HG02885 (cell line): ENCODE results near the gene GAPVD1.
A peak's percentile ranks its signal among the peaks of the same experiment; 100 is the strongest.
"Not testable (repeated sequence)": the region's sequence is repeated elsewhere in the genome, so short reads cannot be mapped to it uniquely, and the experiment has no call there.

ENCODE experiments used
- ATAC-seq: cut with Tn5 transposase; IDR thresholded peaks from one replicate; pipeline ENCODE4 v1.9.1; 2021; ENCODE audit warnings: mild to moderate bottlenecking; ENCODE audit not compliant: unreplicated experiment, poor library complexity

Gene GAPVD1, protein sequence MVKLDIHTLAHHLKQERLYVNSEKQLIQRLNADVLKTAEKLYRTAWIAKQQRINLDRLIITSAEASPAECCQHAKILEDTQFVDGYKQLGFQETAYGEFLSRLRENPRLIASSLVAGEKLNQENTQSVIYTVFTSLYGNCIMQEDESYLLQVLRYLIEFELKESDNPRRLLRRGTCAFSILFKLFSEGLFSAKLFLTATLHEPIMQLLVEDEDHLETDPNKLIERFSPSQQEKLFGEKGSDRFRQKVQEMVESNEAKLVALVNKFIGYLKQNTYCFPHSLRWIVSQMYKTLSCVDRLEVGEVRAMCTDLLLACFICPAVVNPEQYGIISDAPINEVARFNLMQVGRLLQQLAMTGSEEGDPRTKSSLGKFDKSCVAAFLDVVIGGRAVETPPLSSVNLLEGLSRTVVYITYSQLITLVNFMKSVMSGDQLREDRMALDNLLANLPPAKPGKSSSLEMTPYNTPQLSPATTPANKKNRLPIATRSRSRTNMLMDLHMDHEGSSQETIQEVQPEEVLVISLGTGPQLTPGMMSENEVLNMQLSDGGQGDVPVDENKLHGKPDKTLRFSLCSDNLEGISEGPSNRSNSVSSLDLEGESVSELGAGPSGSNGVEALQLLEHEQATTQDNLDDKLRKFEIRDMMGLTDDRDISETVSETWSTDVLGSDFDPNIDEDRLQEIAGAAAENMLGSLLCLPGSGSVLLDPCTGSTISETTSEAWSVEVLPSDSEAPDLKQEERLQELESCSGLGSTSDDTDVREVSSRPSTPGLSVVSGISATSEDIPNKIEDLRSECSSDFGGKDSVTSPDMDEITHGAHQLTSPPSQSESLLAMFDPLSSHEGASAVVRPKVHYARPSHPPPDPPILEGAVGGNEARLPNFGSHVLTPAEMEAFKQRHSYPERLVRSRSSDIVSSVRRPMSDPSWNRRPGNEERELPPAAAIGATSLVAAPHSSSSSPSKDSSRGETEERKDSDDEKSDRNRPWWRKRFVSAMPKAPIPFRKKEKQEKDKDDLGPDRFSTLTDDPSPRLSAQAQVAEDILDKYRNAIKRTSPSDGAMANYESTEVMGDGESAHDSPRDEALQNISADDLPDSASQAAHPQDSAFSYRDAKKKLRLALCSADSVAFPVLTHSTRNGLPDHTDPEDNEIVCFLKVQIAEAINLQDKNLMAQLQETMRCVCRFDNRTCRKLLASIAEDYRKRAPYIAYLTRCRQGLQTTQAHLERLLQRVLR (N-terminal part only)

DNA sequence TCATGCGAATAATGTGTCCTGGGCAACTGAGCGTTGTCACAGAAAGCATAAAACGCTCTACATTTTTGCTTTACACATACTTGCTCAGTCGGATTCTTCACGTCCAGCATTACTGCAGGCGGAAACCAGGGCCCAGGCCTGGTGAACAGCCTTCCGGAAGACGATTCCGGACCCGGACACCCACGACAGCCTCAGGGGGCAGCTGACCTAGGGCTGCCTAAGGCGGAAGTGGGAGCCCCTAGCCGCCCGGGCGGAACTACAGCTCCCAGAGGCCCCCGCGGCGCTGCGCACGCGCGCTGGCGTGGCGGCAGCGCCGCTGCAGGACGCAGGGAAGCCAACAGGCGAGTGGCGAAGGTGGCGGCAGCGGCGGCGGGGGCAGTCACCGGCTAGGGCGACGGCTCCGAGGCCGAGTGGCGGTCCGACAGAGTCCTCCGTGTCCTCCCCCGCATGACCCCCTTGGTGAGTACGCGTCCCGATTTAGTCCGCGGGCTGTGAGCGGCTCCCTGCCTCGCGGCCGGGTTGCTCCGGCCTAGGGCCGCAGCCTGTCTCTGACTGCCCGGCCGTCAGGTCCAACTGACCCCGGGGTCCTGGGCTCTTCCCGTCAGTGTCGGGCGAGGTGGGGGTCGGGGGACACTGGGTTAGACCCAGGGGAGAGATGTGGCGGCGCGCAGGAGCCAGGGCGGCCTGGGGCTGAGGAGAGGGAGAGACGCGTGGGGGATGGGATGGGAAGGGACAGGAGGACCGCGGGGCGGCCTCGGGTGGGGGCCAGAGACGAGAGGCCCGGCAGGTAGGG is at the start of gene GAPVD1:
Gene GAPVD1 (plus strand): TSS at position 326 of the 793 bp plus-strand sequence. CDS start 37,096 bp downstream, outside the sequence.
- peak; percentile 94 for ATAC-seq

DNA sequence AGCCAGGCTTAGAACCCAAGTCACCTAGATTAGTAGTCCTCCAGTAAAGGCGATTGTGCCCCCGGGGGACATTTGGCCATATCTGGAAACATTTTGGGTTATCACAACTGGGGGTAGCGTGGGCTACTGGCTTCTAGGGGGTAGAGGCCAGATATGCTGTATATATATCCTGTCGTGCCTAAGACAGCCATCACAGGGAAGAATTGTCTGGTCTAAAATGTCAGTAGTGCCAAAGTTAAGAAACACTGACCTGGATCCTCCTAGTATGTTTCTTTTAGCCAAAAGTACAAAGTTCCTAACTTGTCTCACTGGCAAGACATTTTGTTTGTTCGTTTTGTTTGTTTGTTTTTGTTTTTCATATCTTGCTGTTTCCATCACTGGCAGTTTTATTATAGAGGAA is 47.4 kb upstream of the GAPVD1 start:
- ATAC-seq: no peak

DNA sequence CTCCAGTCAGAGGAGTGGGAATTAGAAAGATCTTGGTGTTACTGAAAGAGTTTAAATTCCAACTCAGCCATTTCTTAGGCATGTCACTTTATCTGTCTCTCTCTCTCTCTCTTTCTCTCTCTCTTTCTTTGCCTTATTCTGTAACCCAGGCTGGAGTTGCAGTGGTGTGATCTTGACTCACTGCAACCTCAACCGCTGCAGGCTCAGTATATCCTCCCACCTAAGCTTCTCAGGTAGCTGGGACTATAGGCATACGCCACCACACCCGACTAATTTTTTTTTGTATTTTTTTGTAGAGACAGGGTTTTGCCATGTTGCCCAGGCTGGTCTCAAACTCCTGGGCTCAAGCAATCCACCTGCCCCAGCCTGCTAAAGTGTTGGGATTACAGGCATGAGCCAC is 43.0 kb upstream of the GAPVD1 start:
- ATAC-seq: no peak

DNA sequence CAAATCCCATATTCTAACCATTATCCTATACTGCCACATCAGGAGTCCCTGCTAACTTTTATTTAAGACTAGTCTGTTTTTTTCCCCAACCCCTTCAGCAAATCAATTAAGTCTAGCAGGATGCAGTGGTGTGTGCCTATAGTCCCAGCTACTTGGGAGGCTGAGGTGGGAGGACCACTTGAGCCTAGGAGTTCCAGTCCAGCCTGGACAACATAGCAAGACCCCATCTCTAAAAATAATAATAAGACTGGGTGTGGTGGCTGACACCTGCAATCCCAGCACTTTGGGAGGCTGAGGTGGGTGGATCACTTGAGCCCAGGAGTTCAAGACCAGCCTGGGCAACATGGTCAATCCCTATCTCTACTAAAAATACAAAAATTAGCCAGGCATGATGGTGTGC is 36.8 kb upstream of the GAPVD1 start:
- ATAC-seq: not testable (repeated sequence)

DNA sequence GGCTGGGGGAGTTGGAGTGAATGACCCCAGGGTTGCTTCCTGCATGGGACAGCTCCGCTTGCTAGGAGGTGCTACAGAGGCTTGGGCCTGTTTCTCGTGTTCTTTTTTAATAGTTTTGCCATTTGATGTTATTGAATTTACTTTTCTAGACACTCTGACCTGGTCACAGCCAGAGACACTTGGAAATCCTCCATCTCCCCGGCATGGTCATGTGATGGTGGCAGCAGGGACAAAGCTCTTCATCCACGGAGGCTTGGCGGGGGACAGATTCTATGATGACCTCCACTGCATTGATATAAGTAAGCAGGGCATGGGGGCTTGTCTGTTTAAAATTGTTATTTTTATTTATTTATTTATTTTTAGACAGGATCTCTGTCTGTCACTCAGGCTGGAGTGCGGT is 33.9 kb upstream of the GAPVD1 start:
- no peak for ATAC-seq

DNA sequence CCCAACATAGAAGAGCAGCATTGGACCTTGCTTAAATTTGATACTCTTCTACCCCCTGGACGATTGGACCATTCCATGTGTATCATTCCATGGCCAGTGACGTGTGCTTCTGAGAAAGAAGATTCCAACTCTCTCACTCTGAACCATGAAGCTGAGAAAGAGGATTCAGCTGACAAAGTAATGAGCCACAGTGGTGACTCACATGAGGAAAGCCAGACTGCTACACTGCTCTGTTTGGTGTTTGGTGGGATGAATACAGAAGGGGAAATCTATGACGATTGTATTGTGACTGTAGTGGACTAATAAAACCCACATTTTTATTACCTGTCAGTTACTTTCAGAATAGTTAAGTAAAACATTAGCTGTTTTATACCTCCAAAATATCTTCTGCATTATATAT is 27.9 kb upstream of the GAPVD1 start:
- ATAC-seq: no peak

DNA sequence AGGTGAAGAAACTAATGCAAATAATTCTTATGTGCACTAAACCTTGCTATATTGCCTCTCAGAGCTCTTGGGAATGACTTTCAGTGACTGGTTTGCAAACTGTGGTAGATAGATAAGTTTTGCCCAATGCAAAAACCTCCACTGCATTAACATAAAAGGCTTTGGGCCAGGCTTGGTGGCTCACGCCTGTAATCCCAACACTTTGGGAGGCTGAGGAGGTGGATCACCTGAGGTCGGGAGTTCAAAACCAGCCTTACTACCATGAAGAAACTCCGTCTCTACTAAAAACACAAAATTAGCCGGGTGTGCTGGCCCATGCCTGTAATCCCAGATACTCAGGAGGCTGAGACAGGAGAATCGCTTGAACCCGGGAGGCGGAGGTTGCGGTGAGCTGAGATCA is 27.5 kb upstream of the GAPVD1 start:
- ATAC-seq: not testable (repeated sequence)

DNA sequence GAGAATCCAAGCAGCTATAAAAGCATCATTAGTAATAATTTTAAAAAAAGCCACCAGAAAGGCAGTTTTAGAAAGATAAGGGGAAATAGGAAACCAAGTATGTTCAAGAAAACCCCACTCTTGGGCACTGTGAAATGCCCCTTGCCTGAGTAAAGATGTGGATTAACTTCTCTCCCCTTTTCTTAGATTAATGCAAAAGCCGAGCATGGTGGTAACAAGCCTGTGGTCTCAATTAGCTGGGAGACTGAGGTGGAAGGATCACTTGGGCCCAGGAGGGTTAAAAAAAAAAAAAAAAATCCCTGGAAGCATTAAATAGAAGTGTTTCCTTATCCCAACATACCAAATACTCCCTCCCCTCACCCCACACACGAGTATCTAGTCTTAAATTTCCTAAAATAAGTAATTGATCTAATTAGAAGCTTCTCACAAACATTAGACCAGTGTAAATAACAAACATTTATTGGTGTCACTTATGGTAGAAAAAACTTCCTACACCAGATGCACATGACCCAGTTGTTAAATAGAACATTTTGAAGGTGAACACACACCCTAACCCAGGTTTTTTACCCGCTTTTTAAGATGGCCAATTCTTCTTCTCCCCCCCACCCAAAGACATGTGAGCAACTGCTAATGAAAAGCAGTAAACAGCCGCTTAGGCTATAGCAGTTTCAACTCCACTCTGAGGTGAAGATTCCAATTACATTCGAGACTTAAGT is 25.7 kb upstream of the GAPVD1 start:
- ATAC-seq: no peak

DNA sequence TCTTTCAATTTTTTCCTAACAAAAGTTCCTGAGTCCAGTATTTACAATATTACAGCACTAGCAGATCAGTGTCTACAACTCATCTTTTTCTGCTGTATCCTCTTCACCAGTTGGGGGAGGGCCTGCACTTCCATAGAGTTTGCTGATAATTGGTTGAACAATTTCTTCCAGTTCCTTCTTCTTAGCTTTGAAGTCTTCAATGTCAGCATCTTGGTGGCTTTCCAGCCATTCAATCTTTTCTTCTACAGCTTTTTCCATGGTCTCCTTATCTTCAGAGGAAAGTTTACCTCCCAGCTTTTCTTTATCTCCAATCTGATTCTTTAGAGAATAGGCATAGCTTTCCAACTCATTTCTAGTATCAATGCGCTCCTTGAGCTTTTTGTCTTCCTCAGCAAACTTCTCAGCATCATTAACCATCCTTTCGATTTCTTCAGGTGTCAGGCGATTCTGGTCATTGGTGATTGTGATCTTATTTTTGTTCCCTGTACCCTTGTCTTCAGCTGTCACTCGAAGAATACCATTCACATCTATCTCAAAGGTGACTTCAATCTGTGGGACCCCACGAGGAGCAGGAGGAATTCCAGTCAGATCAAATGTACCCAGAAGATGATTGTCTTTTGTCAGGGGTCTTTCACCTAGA is 25.0 kb upstream of the GAPVD1 start:
- ATAC-seq: not testable (repeated sequence)

DNA sequence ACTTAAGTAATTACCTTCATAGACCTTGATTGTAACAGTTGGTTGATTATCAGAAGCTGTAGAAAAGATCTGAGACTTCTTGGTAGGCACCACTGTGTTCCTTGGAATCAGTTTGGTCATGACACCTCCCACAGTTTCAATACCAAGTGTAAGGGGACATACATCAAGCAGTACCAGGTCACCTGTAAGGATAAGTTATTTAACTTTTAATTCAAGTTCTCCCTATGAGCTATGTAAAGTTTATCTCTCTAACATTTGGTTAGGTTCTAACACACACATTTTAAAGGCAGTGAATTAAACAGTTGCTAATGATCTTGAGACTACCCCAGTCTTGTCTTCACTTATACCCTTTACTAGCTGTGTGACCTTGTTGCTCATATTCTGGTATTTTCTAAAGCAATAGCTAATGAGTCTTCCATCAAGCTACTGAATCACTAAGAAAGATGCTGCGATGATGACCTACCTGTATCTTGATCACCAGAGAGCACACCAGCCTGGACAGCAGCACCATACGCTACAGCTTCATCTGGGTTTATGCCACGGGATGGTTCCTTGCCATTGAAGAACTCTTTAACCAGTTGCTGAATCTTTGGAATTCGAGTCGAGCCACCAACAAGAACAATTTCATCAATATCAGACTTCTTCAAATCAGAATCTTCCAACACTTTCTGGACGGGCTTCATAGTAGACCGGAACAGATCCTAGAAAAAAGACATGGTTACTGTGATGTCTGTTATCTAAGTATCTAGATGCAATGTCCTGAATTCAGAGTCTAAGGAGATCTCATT is 23.3 kb upstream of the GAPVD1 start:
- ATAC-seq: no peak

DNA sequence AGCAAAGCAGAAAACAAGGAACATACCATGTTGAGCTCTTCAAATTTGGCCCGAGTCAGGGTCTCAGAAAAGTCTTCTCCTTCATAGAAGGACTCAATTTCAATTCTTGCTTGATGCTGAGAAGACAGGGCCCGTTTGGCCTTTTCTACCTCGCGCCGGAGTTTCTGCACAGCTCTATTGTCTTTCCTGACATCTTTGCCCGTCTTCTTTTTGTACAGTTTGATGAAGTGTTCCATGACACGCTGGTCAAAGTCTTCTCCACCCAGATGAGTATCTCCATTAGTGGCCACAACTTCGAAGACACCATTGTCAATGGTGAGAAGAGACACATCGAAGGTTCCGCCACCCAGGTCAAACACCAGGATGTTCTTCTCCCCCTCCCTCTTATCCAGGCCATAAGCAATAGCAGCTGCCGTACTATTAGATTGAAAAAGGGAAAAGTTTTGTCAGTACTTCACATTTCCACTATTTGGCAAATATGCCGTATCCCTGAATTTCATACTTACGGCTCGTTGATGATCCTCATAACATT is 22.6 kb upstream of the GAPVD1 start:
- ATAC-seq: no peak

DNA sequence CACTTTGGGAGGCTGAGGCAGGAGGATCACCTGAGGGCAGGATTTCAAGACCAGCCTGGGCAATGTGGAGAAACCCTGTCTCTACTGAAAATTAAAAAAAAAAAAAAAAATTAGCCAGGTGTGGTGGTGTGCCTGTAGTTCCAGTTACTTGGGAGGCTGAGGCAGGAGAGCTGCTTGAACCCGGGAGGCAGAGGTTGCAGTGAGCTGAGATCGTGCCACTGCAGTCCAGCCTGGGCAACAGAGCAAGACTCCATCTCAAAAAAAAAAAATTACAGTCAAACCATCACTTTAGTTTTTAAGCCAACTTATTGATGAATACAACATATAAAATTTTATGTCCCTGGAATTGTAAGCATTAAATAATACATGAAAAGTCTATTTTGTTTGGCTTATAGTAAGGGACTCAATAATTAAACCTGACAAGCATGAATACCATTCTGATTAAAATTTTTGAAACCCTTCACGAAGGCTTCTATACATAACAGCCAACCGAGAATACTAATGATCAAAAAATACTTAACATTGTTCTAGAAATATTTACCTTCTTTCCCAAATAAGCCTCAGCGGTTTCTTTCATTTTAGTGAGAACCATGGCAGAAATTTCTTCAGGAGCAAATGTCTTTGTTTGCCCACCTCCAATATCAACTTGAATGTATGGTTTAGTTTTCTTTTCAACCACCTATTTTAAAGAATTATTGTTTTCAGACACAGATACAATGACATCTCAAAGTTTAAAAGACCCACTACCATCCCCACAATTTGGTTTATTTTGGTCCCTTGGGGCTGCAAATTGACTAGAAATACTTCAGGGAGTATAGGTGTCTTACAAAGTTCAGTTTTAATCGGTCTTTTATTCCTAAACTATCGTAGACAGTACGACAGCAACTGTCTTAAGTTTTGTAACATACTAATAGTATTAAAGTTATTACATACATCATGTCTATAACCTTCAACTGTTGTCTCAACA is 21.7 kb upstream of the GAPVD1 start:
- no peak for ATAC-seq

DNA sequence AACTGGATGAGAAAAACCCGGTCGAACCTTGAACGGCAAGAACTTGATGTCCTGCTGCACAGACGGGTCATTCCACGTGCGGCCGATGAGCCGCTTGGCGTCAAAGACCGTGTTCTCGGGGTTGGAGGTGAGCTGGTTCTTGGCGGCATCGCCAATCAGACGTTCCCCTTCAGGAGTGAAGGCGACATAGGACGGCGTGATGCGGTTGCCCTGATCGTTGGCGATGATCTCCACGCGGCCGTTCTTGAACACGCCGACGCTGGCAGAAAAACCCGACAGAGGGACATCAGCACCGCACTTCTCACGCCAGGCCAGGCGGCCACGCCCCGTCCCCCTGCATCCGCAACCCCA is 21.0 kb upstream of the GAPVD1 start:
- ATAC-seq: peak; percentile 1

DNA sequence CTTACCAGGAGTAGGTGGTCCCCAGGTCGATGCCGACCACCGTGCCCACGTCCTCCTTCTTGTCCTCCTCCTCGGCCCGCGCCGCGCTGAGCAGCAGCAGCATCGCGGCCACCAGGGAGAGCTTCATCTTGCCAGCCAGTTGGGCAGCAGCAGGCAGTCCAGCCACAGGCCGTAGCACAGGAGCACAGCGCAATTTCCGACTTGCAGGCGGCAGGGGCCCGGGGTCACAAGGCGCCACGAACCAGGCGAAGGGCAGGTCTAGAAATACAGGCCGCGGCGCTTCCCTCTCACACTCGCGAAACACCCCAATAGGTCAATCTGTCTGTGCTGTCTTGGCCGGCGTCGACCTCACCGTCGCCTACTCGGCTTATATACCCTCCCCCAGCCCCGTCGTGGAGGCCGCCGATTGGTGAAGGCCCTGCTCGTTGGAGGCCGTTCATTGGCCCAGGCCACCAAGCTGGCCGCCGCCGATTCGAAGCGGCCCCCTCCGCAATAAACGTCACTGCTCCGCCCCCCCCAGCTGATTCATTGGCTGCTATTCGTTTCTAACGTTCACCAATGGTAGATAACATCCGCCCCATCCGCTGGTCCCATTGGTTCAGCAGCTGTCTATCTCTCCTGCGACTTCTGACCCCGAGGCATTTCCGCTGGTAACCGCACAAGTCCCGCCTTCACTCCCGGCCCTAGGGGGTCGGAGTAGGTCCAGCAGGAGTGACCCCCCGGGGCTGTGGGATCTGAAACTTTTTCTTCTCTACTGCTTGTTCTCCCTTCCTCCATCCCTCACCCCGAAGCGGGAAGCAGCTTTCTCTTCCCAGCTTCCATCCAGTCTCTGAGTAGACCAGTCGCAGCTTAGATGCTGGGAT is 20.4 kb upstream of the GAPVD1 start, which contains the start of gene HSPA5:
Gene HSPA5 (minus strand): TSS at position 344 of the 863 bp plus-strand sequence. CDS start 217 bp downstream, at position 127.
- peak; percentile 94 for ATAC-seq

DNA sequence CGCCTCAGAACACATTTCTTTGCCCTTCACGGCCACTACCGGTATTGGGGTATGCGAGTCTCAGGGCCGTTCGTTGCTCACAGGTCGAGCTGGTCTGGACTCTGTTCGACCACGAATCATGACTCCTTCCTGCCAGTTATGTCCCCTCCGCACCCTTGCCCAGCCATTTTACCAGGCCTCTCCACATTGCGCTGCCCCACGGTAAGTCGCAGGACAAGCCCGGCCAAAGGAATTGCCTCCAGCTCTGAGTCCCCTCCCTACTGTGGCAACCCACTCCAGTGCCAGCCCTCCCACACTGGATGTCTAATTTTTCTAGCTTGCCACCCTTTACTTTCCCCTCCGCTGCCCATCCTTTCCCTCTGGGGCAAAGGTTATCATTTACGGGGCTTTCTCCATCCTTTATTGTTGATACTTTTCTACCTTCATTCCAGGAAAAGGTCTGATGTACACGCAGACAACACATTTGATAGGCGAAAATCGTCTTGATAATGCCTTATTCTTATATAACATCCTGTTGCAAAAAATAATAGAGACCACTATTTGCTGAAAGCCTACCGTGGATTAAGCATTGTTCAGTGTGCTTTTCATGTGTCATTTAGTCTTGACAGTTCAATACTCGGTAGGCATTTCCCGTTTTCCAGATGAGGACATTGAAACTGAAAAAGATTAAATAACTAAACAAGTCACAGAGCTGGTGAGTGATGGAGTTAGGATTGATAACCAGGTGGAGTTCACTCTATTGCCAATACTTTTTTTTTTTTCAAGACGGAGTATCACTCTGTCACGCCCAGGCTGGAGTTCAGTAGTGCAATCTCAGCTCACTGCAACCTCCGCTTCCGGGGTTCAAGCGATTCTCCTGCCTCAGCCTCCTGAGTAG is 19.5 kb upstream of the GAPVD1 start:
- peak; percentile 16 for ATAC-seq
